C1 segment of cervical spinal cord (tissue), 14 donors: ENCODE measurements around the gene APP.
"Not testable (repeated sequence)": the region's sequence is repeated elsewhere in the genome, so short reads cannot be mapped to it uniquely, and the experiment has no call there.

ENCODE experiments used
- DNase-seq, 14 donors: peaks; one replicate each; lab custom pipeline; 2025; lab: John Stamatoyannopoulos, UW

Gene APP

DNA sequence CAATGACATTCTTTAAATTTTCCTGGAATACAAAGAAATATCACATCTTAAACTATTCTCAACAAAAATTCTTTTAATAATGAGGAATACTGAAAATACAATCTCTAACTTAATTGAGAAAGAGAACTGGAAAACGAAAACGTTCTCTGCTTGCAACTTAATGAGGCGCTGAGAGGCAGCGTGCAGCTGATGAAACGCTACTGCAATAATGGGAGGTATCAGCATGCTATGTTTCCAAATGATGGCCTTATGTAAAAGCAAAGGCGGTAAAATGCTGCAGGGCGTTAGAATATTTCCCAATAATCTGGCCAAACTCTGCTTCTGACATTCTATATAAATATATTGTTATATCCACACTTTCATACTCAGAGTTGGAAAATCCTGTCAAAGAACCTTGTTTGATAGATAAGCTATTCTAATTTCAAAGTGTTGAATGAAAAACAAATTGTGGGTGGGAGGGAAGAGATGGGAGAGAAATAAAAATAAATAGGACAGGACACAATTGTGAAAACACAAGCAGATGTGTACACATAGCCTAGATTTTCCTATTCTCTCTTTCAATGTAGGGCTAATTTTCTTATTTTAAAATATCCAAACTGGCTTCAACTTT, 70.9 kb downstream of the APP start:
- DNase-seq = peak in 1 of 14 donors; percentile 20

DNA sequence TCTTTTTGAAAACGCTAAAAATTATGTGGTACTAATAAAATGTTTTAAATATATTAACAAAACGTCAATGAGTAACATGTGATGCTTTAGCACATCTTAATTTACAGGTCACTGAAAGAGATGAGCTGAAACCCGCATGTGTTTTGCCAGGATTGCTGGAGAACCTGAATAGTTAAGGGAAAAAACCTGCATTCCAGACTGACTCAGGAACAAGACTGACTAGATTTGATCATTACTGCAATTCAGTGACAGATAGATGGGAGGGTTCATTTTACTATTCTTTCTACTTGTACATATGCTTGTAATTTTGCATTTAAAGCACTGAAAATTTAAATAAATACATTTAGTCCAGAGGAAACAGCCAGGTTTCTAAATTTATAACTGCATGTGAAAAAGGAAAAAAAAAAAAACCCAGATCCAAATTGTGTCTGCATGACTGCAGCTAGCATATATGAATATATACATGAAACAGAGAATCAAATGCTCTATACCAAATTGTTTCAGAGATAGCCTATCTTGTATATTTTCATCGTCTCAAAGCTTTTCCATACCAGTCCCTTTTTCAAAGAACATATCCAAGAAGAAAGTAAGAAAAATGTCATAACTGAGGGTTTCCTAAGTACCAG, 71.7 kb downstream of the APP start:
- DNase-seq = peak in 1 of 14 donors; percentile 12

DNA sequence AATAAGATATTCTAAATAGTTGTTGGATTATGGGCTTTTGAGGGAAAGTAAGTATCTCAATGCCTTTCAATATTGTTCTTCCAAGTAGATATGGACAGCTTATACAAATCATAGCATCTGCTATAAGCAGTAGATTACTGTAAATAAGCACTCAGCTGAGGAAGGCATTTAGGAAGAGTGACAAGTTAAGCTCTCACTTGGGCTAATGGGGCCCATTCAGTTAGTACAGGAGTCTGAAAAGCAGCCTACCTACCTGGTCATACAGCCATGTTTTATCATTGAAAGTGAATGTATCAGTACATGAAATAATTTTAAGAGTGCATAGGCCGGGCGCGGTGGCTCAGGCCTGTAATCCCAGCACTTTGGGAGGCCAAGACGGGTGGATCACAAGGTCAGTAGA, 73.1 kb downstream of the APP start:
- DNase-seq = no peak

DNA sequence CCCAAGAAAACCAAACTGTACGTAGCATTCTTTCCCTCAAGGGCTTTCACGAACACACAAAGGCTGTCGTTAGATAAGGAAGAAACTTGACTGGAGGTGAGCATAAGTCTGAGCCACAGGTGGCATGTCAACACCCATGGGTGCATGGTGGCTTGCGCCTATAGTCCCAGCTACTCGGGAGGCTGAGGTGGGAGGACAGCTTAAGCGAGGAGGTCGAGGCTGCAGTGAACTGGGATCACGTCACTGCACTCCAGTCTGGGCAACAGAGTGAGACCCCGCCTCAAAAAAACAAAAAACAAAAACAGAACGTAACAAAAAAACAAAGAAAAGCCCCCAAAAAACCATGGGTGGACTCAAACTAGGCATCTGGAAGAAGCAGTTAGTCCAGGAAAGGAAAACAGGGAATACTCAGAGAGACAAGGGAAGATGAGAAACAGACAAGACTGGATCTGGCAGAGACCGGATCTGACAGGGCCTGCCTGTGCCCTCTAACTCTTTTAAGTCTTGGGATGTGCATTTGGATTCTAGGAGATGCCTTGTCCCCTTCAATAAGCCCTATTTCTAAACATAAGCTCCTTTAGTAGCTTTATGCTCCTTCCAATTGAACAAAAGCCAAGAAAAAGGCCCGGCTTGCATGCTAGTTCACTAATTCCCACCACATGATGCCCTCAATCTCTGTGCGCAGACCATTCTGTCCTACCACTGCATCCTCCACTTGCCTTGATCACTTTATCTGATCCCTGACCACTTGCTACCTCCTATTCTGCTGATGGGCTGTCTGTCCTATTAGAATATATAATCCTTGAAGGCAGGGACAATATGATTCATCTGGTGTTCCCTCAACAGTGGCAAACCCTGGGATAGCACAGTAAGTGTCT, 73.8 kb downstream of the APP start:
- no peak for DNase-seq

DNA sequence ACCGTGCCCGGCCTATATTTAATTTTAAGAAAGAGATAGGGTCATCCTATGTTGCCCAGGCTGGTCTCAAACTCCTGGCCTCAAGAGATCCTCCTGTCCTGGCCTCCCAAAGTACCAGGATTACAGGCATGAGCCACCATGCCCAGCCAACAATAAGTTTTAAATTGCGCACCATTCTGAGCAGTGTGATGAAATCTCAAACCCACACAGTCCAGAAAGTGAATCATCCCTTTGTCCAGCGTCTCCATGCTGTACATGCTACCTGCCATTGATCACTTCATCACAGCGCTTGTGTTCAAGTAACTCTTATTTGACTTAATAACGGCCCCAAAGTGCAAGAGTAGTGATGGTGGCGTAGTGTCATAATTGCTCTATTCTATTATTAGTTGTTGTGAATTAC, 75.4 kb downstream of the APP start:
- DNase-seq = no peak

DNA sequence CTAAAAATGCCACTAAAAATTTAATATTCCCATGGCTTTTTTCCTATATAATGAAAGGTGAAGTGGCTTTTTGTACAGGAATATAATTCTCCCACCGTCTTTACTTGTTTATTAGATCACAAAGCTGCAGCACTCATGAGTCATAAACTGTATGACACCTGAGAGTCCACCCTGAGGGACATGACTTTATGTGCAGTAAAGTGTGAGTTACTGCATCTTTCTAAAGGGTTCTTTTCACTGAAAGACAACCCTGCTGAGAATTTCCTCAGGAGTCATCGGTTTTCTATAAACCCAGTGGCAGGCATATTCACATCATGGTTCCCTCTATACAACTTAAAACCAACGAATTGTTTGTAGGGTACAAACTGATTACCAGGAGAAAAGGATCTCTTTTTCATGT, 77.4 kb downstream of the APP start:
- DNase-seq = no peak

DNA sequence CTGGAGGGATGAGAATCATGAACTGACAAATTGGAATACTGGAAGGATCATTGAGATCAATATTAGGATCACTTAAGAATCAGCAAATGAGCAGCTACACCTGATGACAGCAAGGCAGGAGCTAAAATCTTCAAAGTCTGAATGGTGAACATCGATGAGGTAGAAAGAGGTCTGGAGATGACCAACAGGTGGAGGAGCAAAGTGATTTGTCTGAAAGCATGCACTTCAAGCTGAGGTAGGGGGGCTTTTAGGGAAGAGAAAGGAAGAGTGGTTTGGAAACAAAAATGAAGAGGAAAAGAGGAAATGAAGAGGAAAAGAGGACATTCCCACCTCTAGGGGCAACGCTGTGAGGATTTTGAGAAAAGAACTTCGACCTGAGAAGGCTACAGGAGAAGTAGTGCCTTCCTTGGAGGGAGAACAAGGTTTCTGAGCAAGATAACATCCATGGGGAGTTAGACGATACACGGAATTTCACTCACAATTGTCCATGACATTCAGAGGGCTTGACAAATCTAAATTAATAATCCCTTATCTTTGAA, 79.0 kb downstream of the APP start:
- no peak for DNase-seq

DNA sequence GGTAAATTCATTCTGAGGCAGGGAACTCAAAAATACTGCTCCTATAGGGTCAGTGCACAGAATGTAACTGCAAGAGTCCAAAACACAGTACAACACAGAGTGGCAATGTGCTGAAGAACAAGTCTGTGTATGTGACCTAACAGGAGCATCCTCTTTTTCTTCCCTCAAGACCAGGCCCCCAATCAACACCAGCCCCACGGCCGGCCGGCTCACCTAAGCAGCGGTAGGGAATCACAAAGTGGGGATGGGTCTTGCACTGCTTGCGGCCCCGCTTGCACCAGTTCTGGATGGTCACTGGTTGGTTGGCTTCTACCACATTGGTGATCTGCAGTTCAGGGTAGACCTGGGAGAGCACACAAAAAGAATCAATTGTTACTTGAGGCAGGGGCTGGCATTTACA, 80.8 kb downstream of the APP start:
- no peak for DNase-seq

DNA sequence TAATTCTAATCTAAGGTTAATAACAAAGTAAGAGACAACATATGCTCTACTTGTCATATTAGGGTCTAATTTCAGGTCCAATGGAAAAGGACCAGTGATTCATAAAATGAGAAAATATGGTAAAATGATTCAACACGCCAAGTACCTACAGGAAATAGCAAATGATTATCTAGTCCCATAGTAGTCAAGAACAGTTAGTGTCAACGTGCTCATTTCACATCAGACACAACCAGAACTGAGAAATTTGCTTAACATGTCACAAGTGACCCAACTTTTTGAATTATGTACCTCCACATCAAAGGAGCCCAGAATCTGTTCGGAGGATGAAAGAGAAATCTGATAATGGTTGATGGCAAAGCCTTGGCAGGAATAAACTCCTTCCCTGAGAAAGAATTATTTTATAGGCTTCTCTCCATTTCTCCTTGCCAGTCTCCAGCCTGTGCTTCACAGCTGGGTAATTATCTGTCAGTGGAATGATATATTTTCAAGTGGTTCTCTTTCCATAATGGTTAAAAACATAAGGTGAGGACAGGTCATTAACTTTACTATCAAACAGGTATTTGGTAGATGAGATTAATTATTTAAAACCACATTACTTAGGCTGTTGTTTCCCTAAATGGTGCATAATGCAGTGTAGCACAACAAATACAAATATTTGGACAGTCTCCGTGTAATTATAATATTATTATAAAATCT, 83.2 kb downstream of the APP start:
- DNase-seq = no peak

DNA sequence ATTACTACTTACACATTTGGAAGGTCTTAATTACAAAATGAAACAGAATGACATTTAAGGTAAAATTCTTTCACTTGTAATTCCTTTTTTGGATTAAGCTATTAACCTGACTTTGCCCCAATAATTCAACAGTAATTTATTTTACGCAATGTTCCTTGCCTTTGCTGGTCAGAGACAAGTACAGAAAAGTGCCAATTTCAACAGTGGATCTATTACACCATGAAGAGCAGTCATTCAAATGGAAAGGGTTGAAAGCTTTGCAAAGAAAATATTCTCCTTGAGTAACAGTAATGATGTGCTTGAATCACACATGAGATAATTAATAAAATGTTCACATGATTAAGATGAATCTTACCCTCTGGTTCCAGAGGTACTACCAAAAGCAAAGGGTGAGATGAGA, 84.7 kb downstream of the APP start:
- no peak for DNase-seq

DNA sequence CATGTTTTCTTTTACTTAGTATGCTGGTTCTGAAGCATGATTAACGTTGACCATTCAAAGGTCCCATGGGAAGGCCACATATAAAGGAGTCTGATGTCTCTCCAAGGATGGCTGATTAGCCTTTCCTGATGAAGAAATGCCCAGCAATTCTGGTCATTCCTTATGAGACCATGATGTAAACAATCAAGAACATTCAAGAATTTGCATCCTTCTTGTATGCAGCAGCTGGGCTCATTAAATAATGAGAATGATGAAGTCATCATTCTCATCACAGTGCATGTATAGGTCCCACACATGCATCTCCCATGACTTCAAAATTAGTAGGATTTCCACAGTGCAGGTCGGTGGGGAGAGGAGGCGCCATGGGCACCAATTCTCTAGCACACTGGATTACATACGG, 85.4 kb downstream of the APP start:
- no peak for DNase-seq

DNA sequence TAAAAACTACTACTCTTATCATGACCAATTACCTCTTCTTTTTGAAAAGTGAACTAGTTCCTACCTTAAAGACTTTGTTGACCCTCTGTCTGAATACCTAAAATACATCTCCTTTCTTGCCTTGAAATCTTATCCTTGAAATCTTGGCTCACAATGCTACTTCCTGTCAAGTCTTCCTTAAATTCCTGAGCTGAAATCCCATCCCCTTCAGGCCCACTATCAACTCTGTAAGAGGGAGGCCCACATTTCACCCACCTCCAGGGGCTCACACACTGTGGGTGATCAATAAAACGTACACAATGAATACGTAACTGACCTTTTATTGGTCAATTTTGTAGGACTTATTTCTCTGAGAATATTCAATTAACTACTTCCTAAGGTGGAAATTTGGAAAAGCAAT, 88.0 kb downstream of the APP start:
- no peak for DNase-seq

DNA sequence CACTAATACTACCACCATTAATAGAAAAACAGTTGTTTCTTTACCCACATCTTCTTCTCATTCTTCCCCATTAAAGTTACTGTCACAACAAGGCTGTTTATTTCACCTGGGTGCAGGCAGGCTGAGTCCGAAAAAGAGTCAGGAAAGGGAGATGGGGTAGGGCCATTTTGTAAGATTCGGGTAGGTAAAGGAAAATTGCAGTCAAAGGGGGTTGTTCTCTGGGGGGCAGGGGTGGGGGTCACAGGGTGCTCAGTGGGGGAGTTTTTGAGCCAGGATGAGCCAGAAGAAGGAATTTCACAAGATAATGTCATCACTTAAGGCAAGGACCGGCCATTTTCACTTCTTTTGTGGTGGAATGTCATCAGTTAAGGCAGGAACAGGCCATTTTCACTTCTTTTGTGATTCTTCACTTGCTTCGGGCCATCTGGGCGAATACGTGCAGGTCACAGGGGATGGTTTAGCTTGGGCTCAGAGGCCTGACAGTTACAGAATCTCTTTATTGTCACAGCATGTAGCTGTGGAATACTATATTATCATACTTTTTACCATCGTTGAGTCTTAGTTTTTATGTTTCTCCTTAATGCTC, 89.3 kb downstream of the APP start:
- not testable (repeated sequence) for DNase-seq

DNA sequence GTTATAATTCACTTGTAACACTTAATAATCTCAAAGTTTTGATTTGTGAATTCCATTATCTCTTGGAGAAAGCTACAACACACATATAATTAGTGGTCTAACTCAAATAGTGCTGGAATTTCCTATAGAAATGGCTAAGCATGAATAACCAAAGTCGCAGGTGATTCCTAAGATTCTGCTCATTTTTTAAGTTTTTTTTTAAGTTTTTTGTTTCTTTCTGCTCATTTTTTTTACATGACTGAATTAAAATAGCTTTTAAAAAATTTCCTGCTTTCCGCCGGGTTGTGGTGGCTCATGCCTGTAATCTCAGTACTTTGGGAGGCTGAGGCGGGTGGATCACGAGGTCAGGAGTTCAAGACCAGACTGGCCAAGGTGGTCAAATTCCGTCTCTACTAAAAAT, 90.4 kb downstream of the APP start:
- no peak for DNase-seq

DNA sequence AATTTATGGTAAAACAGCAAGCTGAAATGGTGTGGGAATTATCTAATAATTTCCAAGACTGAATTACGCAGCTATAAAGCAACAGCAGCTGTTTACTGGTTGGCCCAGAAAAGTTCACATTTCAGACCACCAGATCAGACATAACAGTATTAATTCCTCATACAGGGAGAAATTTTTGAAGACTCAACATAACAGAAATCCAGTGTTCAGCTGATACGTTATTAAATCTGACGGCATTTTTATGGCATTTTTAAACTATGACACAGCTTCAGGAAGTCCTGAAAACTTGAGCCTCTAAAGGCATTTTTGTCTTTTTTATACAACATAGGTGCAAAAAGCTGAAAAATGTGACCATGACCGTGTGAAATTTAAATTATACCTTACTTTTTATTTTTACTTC, 91.2 kb downstream of the APP start:
- DNase-seq = no peak

DNA sequence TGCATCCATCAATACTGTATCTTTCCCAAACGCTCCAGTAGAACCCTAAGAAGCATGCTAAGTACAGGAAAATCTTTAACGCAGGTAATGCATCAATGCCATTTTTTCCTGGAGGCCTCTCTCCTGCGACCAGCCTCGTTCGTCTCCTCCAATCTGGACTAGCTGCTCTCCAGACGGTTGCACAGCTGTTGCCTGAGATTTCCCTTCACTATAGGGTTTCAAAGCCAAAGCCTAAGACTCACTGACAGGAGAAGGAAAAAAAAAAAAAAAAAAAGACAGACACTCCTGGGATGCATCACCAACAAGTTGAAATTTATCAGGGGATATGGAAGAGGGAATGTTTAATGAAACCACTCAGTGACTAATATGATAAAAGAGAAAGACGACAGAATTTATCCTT, 93.0 kb downstream of the APP start:
- DNase-seq = peak in 1 of 14 donors; percentile 70

DNA sequence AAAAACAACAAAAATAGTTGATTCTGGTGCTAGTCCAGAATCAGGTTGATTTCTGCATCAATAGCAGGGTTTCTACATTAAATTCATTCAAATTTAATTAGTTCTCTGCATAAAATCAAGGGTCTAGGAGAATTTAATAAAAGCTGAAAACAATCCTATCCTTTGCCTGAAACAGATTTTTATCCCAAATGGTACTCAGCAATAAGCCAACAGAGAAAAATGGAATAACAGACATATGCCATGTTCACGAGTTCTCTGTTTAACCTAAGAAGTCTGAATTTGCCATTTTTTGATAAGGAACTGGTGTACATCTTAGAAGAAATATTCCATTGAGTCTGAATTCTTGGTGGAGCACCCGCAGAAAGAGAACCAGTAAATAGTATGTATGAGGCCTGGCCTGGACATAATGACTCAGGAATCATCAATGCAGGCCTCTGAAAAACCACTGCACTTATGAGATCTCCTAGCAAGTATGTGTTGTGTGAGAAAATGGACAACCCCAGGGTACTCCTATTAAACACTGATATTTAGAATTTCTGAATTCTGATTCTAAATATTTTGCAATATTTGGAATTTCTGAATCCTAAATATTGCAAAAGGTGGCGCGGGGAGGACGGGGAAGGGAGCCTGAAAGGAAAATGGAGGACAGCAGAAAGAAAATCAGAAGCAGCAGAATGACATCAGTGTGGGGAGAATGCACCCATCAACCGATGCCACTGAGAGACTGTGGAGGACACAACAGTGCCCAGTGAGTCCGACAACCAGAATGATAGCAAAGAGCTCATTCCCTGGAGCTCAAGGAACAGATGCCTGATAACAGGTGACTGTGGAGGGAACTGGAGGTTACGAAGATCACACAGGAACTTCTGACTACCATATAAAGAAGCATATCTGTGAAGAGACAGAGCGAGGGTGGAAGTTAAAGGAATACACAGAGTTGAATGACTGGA, 97.6 kb downstream of the APP start:
- no peak for DNase-seq

DNA sequence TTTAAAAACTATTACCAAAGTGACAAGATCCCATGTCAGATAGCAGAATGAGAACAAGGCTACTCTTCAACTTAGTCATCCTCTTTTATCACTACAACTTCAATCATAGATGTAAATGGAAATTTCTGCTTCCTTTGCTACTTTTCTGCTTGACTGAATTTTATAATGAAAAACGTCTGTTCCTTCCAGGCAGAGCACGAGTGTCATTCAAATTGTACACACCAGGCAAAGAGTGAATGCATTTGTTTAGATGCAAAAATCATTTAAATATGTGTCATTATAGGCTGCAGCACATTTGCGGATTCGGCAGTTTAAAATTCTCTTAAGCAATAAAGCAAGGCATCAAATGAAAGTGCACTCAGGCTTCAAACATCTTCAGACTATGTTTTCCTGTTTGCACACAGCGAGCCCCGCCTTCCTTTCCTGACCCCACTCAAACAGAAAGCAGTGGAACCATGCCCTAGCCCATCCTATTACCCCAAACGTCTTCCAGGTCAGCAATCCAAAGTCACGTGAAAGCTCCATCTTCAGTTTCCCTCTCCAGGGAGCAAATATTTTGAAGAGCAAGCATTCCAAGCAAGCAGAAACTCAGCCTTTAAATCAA, 99.6 kb downstream of the APP start:
- peak in 1 of 14 donors; percentile 6 for DNase-seq

DNA sequence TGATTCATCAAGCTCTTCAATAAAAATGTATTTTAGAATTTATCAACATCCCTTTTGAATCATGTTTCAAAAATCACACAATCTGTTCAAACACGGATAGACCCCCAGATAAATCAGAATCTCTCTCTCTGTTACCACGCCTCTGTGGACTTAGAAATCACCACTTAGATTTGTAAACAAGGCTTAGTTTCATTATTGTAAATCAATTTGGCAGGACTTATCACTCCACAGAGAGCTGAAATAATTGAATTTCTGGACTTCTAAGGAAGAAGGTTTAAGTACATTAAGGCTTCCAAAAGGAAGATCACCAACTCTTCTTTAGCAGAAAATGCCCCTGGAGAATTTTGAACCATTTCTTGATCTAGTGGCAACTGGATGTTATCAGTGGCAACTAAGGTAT, 100.4 kb downstream of the APP start:
- no peak for DNase-seq

DNA sequence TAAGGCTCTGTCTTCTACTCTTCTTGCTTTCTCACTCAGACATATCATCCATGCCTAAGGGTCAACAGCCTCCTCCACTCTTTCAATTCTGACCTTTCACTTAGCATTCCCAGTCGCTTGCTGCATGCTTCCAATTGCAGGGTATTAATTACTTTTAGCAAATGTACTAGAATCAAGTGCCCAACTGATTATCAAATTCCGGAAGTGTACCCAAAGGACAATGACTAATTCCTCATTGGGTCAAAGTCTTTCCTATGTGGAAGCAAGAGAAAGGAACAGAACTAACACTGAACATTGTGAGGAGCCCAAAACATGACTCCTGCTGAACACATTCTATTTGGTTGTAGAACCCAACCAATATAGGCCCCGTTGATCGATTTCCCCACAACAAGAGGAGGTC, 101.8 kb downstream of the APP start:
- DNase-seq = no peak
